Panc1 (cell line): ENCODE results near the gene PDE6A.

Experiments
- CTCF ChIP-seq: fragments of 450-650 bp; IDR thresholded peaks from 2 replicates; pipeline ENCODE4 v1.5.1; 2017; ENCODE audit warnings: mild to moderate bottlenecking
- POLR2AphosphoS5 ChIP-seq: IDR thresholded peaks from 2 replicates; pipeline ENCODE4 v1.6.1; 2012; ENCODE audit warnings: mild to moderate bottlenecking, low read depth, low read length, moderate library complexity
- SIN3A ChIP-seq: IDR thresholded peaks from 2 replicates; pipeline ENCODE4 v1.6.1; 2012; ENCODE audit warnings: low read depth, mild to moderate bottlenecking, low read length, moderate library complexity, borderline replicate concordance; ENCODE audit not compliant: insufficient read depth

DNA sequence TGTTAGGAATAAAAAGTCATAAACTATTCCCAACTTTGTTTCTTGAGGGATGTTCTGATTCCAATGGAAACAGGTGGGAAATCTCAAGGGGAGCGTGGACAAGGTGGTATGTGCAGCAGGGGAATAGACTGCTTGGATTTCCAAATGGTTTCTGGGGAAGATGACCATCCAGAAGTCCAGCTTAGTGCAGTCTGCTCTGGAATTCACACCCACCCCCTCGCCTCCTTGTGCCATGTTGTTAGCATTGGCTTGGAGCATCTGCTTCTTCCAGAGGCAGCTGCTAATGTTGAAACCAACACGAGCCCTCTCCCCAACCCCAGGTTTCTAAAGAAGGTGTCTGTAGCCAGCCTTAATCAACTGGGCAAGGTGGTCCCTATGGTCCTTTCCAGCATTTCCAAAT lies 90.9 kb downstream of the PDE6A start:
- TF ChIP-seq CTCF (no peak), POLR2AphosphoS5 (no peak), SIN3A (no peak)
